IPS-18c (cell line): ENCODE measurements around the gene PFN4.
"Not testable (repeated sequence)": the region's sequence is repeated elsewhere in the genome, so short reads cannot be mapped to it uniquely, and the experiment has no call there.

Experiments used
- H3K4me3 ChIP-seq: 2 replicates; pipeline ENCODE4 v1.7.0; 2013; ENCODE audit warnings: low read depth, mild to moderate bottlenecking, low read length, moderate library complexity; ENCODE audit not compliant: insufficient read depth
- H3K9me3 ChIP-seq: one replicate; pipeline ENCODE4 v1.6.1; 2013; ENCODE audit warnings: mild to moderate bottlenecking, low read length, moderate library complexity; ENCODE audit not compliant: control insufficient read depth, insufficient read depth

The PFN4 gene, protein sequence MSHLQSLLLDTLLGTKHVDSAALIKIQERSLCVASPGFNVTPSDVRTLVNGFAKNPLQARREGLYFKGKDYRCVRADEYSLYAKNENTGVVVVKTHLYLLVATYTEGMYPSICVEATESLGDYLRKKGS

DNA sequence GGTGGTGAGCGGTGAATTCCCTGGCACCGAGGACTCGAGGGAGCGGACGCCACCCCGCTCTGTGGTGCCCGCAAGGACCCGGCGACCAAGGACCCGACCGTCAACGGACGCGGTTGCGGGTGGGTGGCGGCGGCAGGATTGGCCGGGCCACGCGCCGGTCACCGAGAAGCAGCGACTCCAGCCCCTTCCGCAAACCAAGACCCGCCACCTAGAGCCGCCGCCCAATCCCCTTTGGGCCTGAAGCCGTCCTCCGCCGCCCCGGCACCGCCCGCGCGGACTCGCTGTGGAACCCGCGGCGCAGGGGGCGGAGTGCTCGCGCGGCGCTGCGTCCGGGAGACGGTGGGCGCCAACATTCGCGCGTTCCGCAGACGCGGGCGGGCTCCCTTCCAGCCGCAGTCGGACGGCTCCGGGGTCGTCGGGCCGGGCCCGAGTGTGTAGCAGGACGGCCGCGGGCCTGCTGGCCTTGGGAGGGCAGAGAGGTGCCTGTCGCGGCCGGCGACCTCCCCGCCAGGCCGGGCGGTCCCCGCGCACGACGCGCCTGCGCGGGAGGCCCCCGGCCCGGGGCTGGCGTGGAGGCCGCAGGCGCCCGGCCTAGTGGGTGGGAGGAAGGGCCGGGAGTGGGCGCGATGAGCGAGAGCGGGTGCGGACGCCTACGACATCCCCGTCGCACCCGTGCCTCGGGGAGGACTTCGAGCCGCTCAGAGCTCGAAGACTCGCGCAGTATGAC lies at the start of gene PFN4, which contains the start of gene FAM228B:
Gene PFN4 (minus strand): TSS at position 140 of the 727 bp plus-strand sequence. CDS start 799 bp downstream, outside the sequence.
Gene FAM228B (plus strand): TSS at position 275 of the 727 bp plus-strand sequence. CDS start 893 bp downstream, outside the sequence.
- Histone ChIP-seq H3K9me3 (no peaks in the 10 kb centered on the region), H3K4me3 (peak within 1 kb of the TSS; percentile 72)

DNA sequence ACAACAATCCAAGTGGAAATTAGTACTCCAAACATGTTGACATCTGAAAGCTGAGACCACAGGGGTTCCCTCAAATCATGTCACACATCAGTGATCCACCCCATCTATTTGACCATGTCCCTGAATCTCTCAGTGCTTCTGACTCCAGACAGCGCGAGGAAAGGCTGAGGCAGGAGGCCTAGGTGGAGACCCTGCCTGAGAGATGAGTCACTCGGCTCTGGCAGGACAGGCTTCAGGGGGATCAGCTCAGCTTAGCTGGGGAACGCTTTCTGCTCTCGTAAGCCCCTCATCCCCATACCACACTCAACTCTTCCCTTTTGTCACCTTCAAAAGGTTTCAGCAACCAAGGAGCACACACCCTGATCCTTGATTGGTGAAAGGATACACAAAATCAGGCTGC lies 45.9 kb upstream of the PFN4 start:
- no peak overlapping the region for H3K4me3 ChIP-seq
- H3K9me3 ChIP-seq = no peaks in the 10 kb centered on the region

DNA sequence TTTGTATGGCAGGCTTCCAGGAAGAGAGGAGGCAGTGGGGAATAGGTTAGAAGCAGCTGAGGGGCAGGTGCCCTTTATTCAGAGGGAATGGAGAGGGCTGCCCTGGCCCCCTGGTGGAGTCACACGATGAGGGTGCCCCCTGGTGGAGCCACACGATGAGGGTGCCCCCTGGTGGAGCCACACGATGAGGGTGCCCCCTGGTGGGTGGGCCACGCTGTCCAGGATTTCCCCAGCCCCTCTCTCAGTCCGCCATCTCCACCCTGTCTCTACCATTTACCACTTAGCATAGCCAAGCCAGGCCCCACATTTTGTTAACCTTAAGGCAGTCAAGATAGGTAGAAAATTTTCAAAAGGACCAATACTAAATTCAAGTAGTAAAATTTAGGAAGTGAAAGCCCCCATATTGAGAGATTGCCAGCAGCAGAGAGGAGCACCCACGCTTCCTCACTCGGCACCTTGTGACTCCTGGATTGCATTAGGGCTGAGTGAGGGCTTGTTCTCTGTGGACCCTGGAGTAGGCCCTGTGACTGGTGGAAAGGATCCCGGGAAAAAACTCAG lies 41.4 kb upstream of the PFN4 start:
- no peak overlapping the region for H3K4me3 ChIP-seq
- H3K9me3 ChIP-seq = no peaks in the 10 kb centered on the region

DNA sequence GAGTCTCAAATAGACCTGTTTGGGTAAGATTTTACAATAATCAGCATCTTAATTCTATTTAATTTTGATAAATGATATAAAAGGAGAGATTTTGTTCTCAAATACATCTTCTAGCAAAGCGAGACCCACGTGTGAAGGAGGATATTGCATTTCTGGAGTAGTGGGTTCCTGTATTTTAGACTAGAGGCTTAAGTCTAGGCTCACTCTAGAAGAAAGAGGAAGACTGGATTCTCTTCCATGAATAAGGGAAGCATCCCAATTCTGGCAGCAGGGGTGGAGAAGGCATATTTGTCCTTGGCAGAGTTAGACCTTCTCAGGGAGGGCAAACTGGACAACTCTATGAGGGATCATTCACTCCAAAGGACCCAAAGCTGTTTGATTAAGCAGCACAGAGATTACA lies 40.5 kb upstream of the PFN4 start:
- Histone ChIP-seq H3K9me3 (no peaks in the 10 kb centered on the region), H3K4me3 (no peak overlapping the region)

DNA sequence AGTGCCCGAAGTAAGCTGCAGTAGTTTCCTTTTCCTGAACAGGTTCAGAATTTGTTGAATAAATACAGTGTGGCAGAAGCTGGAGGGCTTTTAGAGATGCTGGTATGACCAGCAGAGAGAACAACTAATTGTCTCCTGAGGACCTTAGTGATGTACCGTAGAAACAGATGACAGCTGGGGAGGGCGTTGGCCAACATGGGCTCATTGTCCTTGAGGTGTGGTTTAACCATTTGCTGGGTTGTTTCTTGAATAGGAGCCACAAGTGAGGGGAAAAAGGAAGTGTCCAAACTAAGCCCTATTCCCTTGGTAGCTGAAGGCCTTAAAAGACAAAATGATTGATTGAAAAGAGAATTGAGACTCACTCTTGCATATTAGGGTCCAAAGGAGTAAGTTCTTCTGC lies 40.1 kb upstream of the PFN4 start:
- H3K4me3 ChIP-seq = no peak overlapping the region

DNA sequence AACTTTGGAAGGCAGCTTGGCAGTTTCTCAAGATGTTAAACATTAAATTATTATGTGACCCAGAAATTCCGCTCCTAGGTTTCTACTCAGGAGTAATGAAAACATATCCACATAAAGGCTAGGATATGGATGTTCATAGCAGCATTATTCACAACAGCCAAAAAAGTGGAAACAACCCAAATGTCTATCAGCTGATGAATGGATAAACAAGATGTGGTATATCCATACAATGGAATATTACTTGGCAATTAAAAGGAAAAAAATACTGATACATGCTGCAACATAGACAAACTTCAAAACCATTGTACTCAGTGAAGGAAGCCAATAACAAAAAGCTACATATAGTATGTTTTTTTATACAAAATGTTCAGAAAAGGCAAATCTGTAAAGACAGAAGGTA lies 39.4 kb upstream of the PFN4 start:
- H3K9me3 ChIP-seq = no peaks in the 10 kb centered on the region
- H3K4me3 ChIP-seq = no peak overlapping the region

More for the DNA sequence above, 40.1 kb upstream of the PFN4 start:
- H3K9me3 ChIP-seq = no peaks in the 10 kb centered on the region

DNA sequence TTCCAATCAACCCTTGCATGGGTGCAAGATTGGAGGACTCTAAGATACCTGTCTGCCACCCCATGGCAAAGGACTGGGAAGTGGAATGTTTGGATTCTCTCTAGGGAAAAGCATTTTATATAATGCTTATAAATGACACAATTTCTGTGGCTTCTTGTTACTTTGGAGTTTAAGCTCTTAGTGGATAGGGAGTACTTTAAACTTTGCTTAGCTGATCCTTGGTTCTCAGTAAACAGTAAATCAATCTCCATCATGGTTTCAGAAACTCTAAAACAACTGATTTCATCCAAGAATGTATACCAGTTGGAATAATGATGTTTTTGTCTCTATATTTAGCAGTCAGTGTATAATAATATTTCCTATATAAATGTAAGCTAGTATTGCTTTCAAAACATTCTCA lies 37.6 kb upstream of the PFN4 start:
- H3K9me3 ChIP-seq = no peaks in the 10 kb centered on the region
- no peak overlapping the region for H3K4me3 ChIP-seq

DNA sequence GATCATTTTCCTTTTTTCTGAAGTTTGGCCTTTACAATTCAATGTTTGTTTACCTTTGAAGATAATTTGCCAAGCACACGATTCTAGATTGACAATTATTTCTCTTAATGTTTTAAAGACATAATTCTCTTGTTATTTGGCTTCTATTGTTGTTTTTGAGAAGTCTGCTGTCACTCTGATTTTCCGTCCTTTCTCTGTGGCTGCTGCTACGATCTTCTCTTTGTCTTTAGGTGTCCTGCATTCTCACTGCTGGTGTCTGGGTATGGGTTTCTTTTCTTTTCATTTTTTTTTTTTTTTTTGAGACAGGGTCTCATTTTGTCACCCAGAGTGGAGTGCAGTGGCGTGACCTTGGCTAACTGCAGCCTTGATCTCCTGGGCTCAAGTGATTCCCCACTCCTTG lies 36.6 kb upstream of the PFN4 start:
- H3K4me3 ChIP-seq = no peak overlapping the region
- no peaks in the 10 kb centered on the region for H3K9me3 ChIP-seq

DNA sequence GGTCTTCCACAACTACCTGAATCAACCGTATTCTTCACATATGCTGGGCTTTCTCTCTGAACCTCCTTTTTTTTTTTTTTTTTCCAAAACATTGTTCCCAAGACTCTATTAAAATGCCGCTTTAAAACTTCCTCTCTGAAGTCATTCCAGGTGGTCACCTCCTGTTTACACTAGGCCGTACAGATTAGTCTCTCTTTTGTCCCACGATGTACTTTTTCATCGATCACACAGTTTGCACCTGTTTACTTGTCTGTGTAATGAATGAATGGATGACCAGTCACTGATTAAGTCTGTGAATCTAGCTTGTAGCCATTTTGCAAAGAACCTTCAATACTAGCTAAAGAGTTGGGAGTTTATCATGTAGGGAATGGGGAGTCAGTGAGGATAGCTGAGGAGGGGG lies 35.0 kb upstream of the PFN4 start:
- no peak overlapping the region for H3K4me3 ChIP-seq
- no peaks in the 10 kb centered on the region for H3K9me3 ChIP-seq

DNA sequence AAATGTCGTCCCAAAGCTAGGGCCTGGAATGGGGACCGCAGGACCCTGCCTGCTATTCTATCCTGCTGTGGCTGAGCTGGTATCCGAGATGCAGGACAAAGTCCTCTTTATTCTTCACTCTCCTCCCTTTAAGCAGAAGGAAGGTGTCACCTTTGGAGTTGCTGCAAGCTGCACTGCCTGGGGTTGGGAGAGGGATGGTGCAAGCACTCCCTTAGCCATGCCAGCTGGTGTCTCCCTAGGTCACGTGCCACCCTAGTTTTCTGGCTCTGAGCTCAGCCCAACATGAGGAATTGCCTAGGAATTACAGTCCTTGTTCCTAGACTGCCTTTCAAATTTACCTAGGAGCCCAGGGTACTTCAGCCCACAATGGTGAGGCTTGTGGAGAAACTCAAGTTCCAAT lies 30.3 kb upstream of the PFN4 start:
- H3K4me3 ChIP-seq = no peak overlapping the region
- no peaks in the 10 kb centered on the region for H3K9me3 ChIP-seq

DNA sequence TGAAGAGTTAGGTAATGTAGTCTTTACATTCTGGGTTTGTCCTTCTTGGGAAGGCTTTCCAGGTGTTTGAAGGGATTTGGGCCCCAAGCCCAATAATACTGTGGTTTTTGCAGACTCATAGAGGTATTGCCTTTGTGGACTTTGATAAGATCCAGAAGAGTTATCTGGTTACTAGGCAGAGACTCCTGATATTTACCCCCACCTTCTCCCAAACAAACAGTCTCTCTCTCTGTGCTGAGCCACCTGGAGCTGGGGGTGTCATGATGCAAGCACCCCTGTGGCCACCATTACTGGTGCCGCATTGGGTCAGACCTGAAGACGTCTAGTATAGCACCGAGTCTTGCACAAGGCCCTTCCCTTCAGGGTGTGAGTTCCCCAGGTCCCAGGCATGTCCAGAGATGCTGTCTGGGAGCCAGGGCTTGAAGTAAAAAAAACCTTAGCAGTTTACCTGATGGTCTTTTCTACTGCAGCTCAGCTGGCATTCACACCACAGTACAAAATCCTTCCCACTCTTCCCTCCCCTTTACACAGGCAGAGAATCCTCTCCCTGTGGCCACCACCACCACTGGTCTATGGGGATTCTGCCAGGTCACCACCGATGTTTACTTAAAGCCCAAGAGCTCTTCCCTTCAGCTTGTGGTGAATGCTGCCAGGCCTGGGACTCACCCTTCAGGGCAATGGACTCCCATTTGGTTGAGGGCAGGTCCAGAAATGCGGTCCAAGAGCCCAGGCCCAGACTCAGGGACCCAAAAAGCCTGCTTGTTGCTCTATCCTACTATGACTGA lies 29.5 kb upstream of the PFN4 start:
- no peak overlapping the region for H3K4me3 ChIP-seq
- no peaks in the 10 kb centered on the region for H3K9me3 ChIP-seq

DNA sequence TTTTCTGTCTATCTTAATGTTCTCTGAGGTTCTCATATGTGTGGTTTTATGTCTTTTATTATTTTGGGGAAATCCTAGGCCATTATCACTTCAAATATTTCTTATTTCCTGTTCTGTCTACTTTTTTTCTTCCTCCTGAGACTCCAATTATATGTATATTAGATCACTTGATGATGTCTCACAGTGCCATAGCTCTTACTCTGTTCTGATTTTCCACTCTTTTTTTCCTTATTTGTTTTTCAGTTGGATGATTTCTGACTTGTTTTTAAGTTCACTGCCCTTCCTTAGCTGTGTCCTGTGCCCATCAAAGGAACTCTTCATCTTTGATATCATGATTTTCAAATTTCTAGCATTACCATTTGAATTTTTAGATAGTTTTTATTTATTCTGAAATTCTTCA lies 24.2 kb upstream of the PFN4 start:
- Histone ChIP-seq H3K4me3 (no peak overlapping the region), H3K9me3 (no peaks in the 10 kb centered on the region)

DNA sequence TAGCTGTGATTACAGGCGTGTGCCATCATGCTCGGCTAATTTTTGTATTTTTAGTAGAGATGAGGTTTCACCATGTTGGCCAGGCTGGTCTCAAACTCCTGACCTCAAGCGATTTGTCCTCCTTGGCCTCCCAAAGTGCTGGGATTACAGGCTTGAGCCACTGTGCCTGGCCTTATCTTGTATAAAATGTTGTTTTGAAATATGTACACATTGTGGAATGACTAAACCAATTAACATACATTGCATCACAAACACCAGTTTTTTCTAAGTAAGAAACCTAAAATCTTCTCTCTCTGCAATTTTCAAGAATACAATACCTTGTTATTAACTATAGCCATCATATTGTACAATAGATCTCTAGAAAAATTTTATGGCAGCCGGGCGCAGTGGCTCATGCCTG lies 17.2 kb upstream of the PFN4 start:
- not testable (repeated sequence) for H3K4me3 ChIP-seq, H3K9me3 ChIP-seq

DNA sequence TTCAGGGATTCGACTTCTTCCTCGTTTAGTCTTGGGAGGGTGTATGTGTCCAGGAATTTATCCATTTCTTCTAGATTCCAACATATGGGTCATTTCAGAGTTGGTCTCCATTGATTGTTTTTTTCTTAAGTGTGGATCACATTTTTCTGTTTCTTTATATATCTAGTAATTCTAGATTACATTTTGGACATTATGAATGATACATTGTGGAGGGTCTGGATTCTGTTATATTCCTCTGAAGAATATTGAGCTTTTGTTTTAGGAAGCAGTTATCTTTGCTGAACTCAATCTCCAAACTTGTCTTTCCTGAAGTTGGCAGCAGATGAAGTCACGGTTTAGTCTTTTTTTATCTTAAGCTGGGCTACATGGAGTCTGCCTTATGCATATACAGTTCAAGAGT lies 9.4 kb upstream of the PFN4 start:
- Histone ChIP-seq H3K4me3 (no peak overlapping the region), H3K9me3 (no peaks in the 10 kb centered on the region)

DNA sequence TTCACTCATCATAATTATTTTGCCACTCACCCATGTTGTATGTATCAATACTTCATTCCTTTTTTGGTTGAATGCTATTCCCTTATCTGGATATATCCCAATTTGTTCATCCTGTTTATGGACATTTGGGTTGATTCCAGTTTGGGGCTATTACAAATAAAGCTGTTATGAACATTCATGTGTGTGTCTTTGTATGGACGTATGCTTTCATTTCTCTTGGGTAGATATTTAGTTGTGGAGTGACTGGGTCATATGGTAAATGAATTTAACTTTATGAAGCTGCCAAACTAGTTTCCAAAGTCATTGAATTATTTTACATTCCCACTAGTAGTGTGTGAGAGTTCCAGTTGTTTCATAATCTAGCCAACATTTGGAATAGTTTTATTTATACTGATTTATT lies 2.8 kb upstream of the PFN4 start:
- Histone ChIP-seq H3K9me3 (no peaks in the 10 kb centered on the region), H3K4me3 (no peak overlapping the region)

DNA sequence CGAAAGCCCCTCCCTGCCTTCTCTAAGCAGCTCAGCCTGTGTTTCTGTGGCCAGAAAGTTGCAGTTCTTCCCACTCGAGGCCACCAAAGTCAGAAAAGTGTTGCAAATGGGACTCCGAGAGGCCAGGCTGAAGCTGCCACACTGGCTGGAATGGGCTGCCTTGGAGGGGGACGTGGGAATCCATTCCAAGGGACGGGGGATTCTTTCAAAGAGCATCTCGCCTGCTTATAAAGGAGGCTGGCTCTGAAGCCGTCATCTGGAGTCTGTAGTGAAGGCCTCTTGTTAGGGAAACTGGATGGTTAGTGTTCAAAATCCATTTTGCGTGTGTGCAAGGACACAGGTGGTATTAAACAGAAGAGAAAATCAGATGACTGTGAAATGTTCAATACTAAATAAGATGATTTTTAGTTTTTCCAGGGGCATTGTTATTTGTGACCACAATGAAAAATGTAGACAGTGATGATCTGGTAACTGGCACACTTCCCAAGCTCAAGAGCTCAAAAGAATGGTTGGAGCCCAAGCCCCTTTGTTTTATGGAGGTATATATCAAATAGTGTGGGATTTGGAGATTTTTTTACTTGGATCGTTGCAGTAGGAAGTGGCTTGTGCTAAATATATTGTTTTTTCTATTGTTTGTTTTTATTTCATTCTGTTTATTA lies 917 bp upstream of the PFN4 start:
- peak overlapping the region; percentile 72 for H3K4me3 ChIP-seq
- H3K9me3 ChIP-seq = no peaks in the 10 kb centered on the region

DNA sequence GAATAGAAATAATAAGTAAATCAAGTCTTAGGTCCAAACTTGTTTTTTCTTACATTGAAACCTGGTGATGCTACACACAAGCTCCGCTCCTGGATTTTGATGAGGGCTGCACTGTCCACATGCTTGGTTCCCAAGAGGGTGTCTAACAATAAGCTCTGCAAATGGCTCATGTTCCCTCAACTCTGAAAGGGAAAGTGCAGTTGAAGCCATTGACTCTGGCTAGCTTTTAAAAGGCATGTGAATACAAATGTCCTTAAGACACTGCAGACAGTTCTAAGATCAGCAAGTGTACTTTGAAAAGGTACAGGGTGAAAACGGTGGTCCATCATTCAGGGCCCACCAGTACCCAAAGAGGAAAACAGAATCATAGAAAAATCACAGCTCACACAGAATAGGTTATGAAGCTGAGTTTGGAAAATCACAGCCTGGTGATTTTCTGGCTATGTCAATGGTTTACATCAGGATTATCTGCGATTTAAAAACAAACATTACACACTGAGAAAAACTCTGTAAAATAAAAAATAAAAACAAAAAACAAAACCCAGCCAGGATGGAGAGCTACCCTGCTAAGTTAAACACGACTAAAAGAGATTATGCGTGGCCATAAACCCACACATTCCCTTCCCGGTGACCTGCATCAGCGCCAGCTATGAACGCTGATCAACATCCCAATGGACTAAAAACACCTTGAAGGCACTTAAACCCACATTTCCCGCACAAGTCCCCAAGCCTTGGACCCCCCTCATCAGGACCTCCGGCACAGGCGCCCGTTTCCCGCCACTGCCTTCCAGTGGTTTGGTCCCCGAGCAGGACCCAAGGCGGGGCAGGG lies 554 bp downstream of the PFN4 start:
- no peaks in the 10 kb centered on the region for H3K9me3 ChIP-seq
- peak overlapping the region; percentile 72 for H3K4me3 ChIP-seq
